SH-SY5Y (cell line): Measurements from ENCODE around the gene DDX18.

Experiments used
- GATA2 ChIP-seq: IDR thresholded peaks from 2 replicates; pipeline ENCODE4 v1.6.1; 2011; ENCODE audit warnings: mild to moderate bottlenecking, low read depth, low read length
- GATA3 ChIP-seq: IDR thresholded peaks from 2 replicates; pipeline ENCODE4 v1.6.1; 2011; ENCODE audit warnings: low read depth, mild to moderate bottlenecking, low read length, moderate library complexity

- TF ChIP-seq GATA2 (no peak), GATA3 (no peak)
Measured at GRCh38 chr2:117828870-117829269, 14.4 kb downstream of the DDX18 start.
